ENCODE measurements around the gene ASTN2. TPM values are rescaled to one million over a fixed set of nuclear protein-coding genes. Genes with fewer than 3 reads are reported as not detected.

Gene ASTN2
- total and polyA plus RNA-seq, 2 experiments from 2014 or later: 7.0 to 24.6 TPM

DNA sequence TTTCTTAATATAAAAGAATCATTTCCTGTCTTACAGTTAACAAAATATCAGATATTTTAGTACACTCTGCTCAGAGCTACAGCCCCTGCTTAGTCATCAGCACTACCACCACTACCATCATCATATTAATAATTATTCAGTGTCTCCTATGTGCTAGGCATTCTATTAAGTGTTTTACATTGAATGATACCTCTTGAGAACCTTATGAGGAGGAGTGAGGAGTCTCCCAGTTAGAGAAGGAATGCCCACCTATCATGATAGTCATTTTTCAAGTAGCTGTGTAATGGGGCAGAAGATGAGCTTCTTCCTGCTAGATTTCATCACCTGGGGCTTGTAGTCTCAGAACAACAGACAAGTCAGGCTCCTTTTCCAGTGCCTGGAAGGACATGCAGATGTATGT is 489.7 kb downstream of the ASTN2 start:
- H3K9me2 ChIP-seq (ENCODE audit: insufficient read depth): peaks cover 26% of the 10 kb centered on the region
- no peak for DNase-seq (ENCODE audit: low spot score)
- H3K4me3 Mint-ChIP-seq: no peak overlapping the region
- no peaks in the 10 kb centered on the region for H3K36me3 ChIP-seq (ENCODE audit: insufficient read depth)
- no peaks in the 10 kb centered on the region for H3K79me2 ChIP-seq (replicated peaks; ENCODE audit: insufficient read depth)
- no peak overlapping the region for H3K27ac ChIP-seq (ENCODE audit: low read depth)
- 0 out of 2 replicates have a peak, but pooled peaks cover 3% of the 10 kb centered on the region for H3F3A ChIP-seq (replicated peaks; ENCODE audit: low read depth)
- no peak overlapping the region for H3K27ac Mint-ChIP-seq
- no peak for ATAC-seq
- TF ChIP-seq, protein P1, sequence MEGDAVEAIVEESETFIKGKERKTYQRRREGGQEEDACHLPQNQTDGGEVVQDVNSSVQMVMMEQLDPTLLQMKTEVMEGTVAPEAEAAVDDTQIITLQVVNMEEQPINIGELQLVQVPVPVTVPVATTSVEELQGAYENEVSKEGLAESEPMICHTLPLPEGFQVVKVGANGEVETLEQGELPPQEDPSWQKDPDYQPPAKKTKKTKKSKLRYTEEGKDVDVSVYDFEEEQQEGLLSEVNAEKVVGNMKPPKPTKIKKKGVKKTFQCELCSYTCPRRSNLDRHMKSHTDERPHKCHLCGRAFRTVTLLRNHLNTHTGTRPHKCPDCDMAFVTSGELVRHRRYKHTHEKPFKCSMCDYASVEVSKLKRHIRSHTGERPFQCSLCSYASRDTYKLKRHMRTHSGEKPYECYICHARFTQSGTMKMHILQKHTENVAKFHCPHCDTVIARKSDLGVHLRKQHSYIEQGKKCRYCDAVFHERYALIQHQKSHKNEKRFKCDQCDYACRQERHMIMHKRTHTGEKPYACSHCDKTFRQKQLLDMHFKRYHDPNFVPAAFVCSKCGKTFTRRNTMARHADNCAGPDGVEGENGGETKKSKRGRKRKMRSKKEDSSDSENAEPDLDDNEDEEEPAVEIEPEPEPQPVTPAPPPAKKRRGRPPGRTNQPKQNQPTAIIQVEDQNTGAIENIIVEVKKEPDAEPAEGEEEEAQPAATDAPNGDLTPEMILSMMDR (conservative IDR thresholded peaks at IDR 0.05; ENCODE audit: low read depth in 2 of 2): no peak
- no peak for TF ChIP-seq EZH2 (IDR thresholded peaks at IDR 0.05; ENCODE audit: low read depth, unreplicated experiment)
- TF ChIP-seq, protein P2, sequence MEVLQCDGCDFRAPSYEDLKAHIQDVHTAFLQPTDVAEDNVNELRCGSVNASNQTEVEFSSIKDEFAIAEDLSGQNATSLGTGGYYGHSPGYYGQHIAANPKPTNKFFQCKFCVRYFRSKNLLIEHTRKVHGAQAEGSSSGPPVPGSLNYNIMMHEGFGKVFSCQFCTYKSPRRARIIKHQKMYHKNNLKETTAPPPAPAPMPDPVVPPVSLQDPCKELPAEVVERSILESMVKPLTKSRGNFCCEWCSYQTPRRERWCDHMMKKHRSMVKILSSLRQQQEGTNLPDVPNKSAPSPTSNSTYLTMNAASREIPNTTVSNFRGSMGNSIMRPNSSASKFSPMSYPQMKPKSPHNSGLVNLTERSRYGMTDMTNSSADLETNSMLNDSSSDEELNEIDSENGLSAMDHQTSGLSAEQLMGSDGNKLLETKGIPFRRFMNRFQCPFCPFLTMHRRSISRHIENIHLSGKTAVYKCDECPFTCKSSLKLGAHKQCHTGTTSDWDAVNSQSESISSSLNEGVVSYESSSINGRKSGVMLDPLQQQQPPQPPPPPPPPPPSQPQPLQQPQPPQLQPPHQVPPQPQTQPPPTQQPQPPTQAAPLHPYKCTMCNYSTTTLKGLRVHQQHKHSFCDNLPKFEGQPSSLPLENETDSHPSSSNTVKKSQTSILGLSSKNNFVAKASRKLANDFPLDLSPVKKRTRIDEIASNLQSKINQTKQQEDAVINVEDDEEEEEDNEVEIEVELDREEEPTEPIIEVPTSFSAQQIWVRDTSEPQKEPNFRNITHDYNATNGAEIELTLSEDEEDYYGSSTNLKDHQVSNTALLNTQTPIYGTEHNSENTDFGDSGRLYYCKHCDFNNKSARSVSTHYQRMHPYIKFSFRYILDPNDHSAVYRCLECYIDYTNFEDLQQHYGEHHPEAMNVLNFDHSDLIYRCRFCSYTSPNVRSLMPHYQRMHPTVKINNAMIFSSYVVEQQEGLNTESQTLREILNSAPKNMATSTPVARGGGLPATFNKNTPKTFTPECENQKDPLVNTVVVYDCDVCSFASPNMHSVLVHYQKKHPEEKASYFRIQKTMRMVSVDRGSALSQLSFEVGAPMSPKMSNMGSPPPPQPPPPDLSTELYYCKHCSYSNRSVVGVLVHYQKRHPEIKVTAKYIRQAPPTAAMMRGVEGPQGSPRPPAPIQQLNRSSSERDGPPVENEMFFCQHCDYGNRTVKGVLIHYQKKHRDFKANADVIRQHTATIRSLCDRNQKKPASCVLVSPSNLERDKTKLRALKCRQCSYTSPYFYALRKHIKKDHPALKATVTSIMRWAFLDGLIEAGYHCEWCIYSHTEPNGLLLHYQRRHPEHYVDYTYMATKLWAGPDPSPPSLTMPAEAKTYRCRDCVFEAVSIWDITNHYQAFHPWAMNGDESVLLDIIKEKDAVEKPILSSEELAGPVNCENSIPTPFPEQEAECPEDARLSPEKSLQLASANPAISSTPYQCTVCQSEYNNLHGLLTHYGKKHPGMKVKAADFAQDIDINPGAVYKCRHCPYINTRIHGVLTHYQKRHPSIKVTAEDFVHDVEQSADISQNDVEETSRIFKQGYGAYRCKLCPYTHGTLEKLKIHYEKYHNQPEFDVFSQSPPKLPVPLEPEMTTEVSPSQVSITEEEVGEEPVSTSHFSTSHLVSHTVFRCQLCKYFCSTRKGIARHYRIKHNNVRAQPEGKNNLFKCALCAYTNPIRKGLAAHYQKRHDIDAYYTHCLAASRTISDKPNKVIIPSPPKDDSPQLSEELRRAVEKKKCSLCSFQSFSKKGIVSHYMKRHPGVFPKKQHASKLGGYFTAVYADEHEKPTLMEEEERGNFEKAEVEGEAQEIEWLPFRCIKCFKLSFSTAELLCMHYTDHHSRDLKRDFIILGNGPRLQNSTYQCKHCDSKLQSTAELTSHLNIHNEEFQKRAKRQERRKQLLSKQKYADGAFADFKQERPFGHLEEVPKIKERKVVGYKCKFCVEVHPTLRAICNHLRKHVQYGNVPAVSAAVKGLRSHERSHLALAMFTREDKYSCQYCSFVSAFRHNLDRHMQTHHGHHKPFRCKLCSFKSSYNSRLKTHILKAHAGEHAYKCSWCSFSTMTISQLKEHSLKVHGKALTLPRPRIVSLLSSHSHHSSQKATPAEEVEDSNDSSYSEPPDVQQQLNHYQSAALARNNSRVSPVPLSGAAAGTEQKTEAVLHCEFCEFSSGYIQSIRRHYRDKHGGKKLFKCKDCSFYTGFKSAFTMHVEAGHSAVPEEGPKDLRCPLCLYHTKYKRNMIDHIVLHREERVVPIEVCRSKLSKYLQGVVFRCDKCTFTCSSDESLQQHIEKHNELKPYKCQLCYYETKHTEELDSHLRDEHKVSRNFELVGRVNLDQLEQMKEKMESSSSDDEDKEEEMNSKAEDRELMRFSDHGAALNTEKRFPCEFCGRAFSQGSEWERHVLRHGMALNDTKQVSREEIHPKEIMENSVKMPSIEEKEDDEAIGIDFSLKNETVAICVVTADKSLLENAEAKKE (CRISPR knock-in tag; IDR thresholded peaks at IDR 0.05): no peak
- TF ChIP-seq NANOG (IDR thresholded peaks at IDR 0.05; ENCODE audit: borderline replicate concordance): no peak
- TF ChIP-seq JUNB (IDR thresholded peaks at IDR 0.05; ENCODE audit: unreplicated experiment): no peak
- no peak for TF ChIP-seq CREB1 (CRISPR knock-in tag; IDR thresholded peaks at IDR 0.05; ENCODE audit: low read depth)
- TF ChIP-seq, protein P3, sequence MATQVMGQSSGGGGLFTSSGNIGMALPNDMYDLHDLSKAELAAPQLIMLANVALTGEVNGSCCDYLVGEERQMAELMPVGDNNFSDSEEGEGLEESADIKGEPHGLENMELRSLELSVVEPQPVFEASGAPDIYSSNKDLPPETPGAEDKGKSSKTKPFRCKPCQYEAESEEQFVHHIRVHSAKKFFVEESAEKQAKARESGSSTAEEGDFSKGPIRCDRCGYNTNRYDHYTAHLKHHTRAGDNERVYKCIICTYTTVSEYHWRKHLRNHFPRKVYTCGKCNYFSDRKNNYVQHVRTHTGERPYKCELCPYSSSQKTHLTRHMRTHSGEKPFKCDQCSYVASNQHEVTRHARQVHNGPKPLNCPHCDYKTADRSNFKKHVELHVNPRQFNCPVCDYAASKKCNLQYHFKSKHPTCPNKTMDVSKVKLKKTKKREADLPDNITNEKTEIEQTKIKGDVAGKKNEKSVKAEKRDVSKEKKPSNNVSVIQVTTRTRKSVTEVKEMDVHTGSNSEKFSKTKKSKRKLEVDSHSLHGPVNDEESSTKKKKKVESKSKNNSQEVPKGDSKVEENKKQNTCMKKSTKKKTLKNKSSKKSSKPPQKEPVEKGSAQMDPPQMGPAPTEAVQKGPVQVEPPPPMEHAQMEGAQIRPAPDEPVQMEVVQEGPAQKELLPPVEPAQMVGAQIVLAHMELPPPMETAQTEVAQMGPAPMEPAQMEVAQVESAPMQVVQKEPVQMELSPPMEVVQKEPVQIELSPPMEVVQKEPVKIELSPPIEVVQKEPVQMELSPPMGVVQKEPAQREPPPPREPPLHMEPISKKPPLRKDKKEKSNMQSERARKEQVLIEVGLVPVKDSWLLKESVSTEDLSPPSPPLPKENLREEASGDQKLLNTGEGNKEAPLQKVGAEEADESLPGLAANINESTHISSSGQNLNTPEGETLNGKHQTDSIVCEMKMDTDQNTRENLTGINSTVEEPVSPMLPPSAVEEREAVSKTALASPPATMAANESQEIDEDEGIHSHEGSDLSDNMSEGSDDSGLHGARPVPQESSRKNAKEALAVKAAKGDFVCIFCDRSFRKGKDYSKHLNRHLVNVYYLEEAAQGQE (IDR thresholded peaks at IDR 0.05; ENCODE audit: unreplicated experiment): no peak
- TF ChIP-seq ZNF114 (CRISPR knock-in tag; IDR thresholded peaks at IDR 0.05): no peak
- H3K4me3 ChIP-seq: no peak overlapping the region
- H4K20me1 ChIP-seq (replicated peaks; ENCODE audit: insufficient read depth): no peaks in the 10 kb centered on the region
- H3K4me1 Mint-ChIP-seq: peaks cover 38% of the 10 kb centered on the region
- H3K4me2 ChIP-seq: no peak overlapping the region
- peaks cover 32% of the 10 kb centered on the region for H3K4me1 ChIP-seq (ENCODE audit: insufficient read depth)
- no peak overlapping the region for H2AFZ ChIP-seq
- H3K27me3 Mint-ChIP-seq (ENCODE audit: insufficient read depth, low read depth, poor library complexity): peaks cover 5% of the 10 kb centered on the region
- H3K9me3 Mint-ChIP-seq: no peaks in the 10 kb centered on the region
- no peaks in the 10 kb centered on the region for H3K27me3 ChIP-seq (ENCODE audit: insufficient read depth)
- no peaks in the 10 kb centered on the region for H3K36me3 Mint-ChIP-seq (ENCODE audit: low read depth)

Data from GM23338 (cell line).